T-helper 1 cell treated with Interleukin-12 subunit alpha and Interleukin-12 subunit beta and Interleukin-4 antibody, amounts not matched to agents 30 ng/mL and 1 ng/mL, for 36 hours (primary cell): Measurements from ENCODE around the gene ASB10. TPM values are rescaled to one million over a fixed set of nuclear protein-coding genes. Genes with fewer than 3 reads are reported as not detected.

ENCODE experiments used
- intact Hi-C: fragments of 100-400 bp; cut with micrococcal nuclease; formaldehyde crosslinking; loops from one replicate; pipeline ENCODE4 v1.15.1; 2024
- total RNA-seq: library from RNA; stranded (reverse); gene quantifications from 2 replicates; pipeline ENCODE4 v1.2.3, GENCODE V29; 2022

ASB10 gene
- total RNA-seq, 1 donor from 2014 or later = not detected

GRCh38 chr7:151125846-151126481 is 61.1 kb downstream of the ASB10 start:
- intact Hi-C loops = no loop called here

Other genes starting within 250 kb of the ASB10 start
- gene KCNH2, start 208.9 kb downstream of the ASB10 start, total RNA-seq = 0.80 and 0.91 TPM in 2 replicates
- gene NOS3, start 196.2 kb downstream of the ASB10 start, total RNA-seq = 10.5 and 12.1 TPM in 2 replicates
- 6.9 and 7.2 TPM in 2 replicates for gene ATG9B, start 162.8 kb downstream of the ASB10 start, total RNA-seq
- 53.8 and 64.4 TPM in 2 replicates for gene ABCB8, start 158.8 kb downstream of the ASB10 start, total RNA-seq
- 4.5 and 5.4 TPM in 2 replicates for gene ASIC3, start 138.7 kb downstream of the ASB10 start, total RNA-seq
- gene CDK5, start 129.4 kb downstream of the ASB10 start, total RNA-seq = 20.0 and 20.1 TPM in 2 replicates
- gene SLC4A2, start 127.7 kb downstream of the ASB10 start, total RNA-seq = 132 and 137 TPM in 2 replicates
- gene FASTK, start 106.4 kb downstream of the ASB10 start, total RNA-seq = 91.8 and 95.8 TPM in 2 replicates
- 55.1 and 65.4 TPM in 2 replicates for gene TMUB1, start 103.8 kb downstream of the ASB10 start, total RNA-seq
- 24.5 and 25.4 TPM in 2 replicates for gene AGAP3, start 100.8 kb downstream of the ASB10 start, total RNA-seq
- not detected in 2 replicates for gene GBX1, start 19.6 kb downstream of the ASB10 start, total RNA-seq
- gene H2BK1, start 23.2 kb upstream of the ASB10 start, total RNA-seq = 0.66 TPM in 1 of 2 replicates, not detected in the other
- 43.3 and 47.8 TPM in 2 replicates for gene ABCF2, start 40.0 kb upstream of the ASB10 start, total RNA-seq
- 50.6 and 51.9 TPM in 2 replicates for gene CHPF2, start 45.2 kb upstream of the ASB10 start, total RNA-seq
- gene SMARCD3, start 61.4 kb upstream of the ASB10 start, total RNA-seq = 1.8 and 4.0 TPM in 2 replicates
- gene NUB1, start 154.6 kb upstream of the ASB10 start, total RNA-seq = 65.0 and 66.5 TPM in 2 replicates
- gene WDR86, start 222.8 kb upstream of the ASB10 start, total RNA-seq = not detected in 2 replicates